Nephron (organoid): ENCODE results near the gene RALGAPA2.
A peak's percentile ranks its signal among the peaks of the same experiment; 100 is the strongest.

ENCODE experiments used
- H3K27ac Mint-ChIP-seq, 3 experiments: 2 replicates each; pipeline ENCODE4 v1.8.0; 2020; ENCODE audit warnings: mixed read lengths in 3 of 3, mild to moderate bottlenecking in 2 of 3, moderate library complexity in 1 of 3
- H3K27me3 Mint-ChIP-seq: 2 replicates; pipeline ENCODE4 v1.8.0; 2021; ENCODE audit warnings: low read depth, mild to moderate bottlenecking, moderate library complexity, mixed read lengths
- H3K36me3 Mint-ChIP-seq: 2 replicates; pipeline ENCODE4 v1.8.0; 2020; ENCODE audit warnings: low read depth, mixed read lengths
- H3K4me1 Mint-ChIP-seq: 2 replicates; pipeline ENCODE4 v1.8.0; 2020; ENCODE audit warnings: mixed read lengths
- H3K4me3 Mint-ChIP-seq, 3 experiments: 2 replicates each; pipeline ENCODE4 v1.8.0; 2020; ENCODE audit warnings: mild to moderate bottlenecking in 3 of 3, mixed read lengths in 3 of 3, moderate library complexity in 2 of 3
- H3K9me3 Mint-ChIP-seq: 2 replicates; pipeline ENCODE4 v1.8.0; 2020; ENCODE audit warnings: mixed read lengths
- TF ChIP-seq, protein P1 (sequence below), 3 experiments: fragments of 200-600 bp; sonication (generic); IDR thresholded peaks; one replicate each; pipeline ENCODE4 v1.5.0; 2021; ENCODE audit warnings: antibody characterized with exemption in 3 of 3; ENCODE audit not compliant: unreplicated experiment in 3 of 3

Gene RALGAPA2

DNA sequence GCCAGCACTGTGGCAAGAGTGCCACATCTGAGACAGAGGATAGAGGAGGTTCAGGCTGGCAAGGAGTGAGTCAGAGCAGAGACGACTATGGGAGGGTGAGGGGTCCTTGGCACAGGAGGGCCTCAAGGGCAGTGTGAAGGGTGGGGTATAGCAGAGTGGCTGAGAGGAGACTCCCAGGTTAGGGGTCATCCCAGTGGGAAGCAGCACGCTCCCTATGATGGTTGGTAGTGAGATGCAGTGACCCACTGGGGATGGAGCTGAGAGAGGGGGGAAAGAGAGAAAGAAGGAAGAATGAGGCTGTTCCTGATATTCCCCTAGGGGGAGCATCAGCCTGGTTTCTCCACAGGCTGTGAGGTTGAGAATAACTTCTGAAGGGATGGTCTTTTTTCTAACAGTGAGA, 247.2 kb downstream of the RALGAPA2 start:
- H3K4me3 Mint-ChIP-seq = no peak overlapping the region
- H3K9me3 Mint-ChIP-seq = no peaks in the 10 kb centered on the region
- H3K27ac Mint-ChIP-seq = peak overlapping the region in 1 of 3 experiments; percentile 27
- H3K4me1 Mint-ChIP-seq = peaks cover 34% of the 10 kb centered on the region
- TF ChIP-seq, protein P1, sequence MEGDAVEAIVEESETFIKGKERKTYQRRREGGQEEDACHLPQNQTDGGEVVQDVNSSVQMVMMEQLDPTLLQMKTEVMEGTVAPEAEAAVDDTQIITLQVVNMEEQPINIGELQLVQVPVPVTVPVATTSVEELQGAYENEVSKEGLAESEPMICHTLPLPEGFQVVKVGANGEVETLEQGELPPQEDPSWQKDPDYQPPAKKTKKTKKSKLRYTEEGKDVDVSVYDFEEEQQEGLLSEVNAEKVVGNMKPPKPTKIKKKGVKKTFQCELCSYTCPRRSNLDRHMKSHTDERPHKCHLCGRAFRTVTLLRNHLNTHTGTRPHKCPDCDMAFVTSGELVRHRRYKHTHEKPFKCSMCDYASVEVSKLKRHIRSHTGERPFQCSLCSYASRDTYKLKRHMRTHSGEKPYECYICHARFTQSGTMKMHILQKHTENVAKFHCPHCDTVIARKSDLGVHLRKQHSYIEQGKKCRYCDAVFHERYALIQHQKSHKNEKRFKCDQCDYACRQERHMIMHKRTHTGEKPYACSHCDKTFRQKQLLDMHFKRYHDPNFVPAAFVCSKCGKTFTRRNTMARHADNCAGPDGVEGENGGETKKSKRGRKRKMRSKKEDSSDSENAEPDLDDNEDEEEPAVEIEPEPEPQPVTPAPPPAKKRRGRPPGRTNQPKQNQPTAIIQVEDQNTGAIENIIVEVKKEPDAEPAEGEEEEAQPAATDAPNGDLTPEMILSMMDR (IDR thresholded peaks at IDR 0.05; ENCODE audit: unreplicated experiment in 3 of 3) = peak in 1 of 3 experiments; percentile 16
- peaks cover 9% of the 10 kb centered on the region for H3K36me3 Mint-ChIP-seq
- H3K27me3 Mint-ChIP-seq = no peaks in the 10 kb centered on the region

DNA sequence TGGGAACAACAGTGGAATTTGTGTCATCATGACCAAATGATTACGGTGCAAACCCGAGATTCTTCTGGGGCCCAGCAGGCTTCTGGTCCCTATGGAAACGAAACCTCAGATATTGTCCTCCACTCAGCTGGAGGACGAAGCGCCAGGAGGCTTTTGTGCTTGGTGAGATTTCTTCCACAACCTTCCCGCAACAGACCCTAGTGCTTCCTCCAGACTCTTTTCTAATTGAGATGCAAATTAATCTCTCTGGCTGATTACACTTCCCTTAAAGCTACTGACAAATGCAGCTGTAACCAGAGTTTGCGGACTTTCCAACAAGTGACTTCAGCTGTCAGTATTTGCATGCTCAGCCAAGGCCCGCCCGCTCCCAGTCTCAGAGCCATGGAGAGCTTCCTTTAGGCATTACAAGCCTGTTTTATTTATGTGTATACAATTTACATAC, 248.5 kb downstream of the RALGAPA2 start:
- Mint-ChIP-seq H3K27me3 (peaks cover 4% of the 10 kb centered on the region), H3K4me1 (peaks cover 34% of the 10 kb centered on the region), H3K27ac (peak overlapping the region in 2 of 3 experiments; percentile 16 to 32), H3K4me3 (no peak overlapping the region), H3K36me3 (peaks cover 6% of the 10 kb centered on the region), H3K9me3 (no peaks in the 10 kb centered on the region)
- TF ChIP-seq, protein P1 (IDR thresholded peaks at IDR 0.05; ENCODE audit: unreplicated experiment in 3 of 3) = no peak

DNA sequence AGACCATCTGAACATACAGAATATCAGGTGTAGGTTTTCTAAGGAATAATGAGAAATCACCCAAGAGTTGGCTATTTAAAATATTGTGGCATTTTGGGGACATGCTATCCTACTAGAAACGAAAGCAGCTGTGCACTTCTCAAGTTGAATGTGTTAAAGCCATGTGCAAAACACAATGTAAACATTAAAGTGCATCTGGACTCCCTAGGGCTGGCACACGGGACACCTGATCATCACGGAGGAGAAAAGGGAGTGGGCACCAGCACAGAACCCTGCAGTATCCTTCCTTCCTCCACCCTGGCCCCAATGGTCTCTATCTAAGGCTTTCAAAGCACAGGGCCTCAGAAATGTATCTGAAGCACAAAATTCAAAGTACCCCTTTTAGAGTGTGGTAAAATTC, 250.3 kb downstream of the RALGAPA2 start:
- no peaks in the 10 kb centered on the region for H3K9me3 Mint-ChIP-seq
- TF ChIP-seq, protein P1 (IDR thresholded peaks at IDR 0.05; ENCODE audit: unreplicated experiment in 3 of 3) = no peak
- H3K27ac Mint-ChIP-seq = no peak overlapping the region
- H3K27me3 Mint-ChIP-seq = peaks cover 4% of the 10 kb centered on the region
- H3K4me1 Mint-ChIP-seq = peaks cover 34% of the 10 kb centered on the region
- H3K36me3 Mint-ChIP-seq = no peaks in the 10 kb centered on the region
- H3K4me3 Mint-ChIP-seq = no peak overlapping the region

DNA sequence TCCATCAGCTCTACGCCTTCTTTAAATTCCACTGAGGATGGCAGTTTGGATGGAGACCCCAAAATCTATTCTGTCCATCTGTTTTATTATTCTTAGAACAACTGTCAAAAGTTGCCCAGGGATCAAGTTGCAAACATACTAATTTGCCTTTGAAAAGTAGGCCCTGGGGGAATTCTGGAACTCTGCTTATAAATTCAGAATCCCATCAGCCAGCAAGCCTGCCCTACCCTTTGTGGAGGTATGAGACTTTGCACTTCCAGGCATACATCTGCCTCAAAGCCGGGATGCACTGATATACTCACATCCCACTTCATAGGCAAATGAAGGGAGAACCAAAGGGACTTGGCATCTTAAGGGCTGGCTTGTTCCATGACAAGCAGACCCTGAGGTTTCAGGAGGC, 250.9 kb downstream of the RALGAPA2 start:
- Mint-ChIP-seq H3K4me1 (peaks cover 29% of the 10 kb centered on the region), H3K36me3 (no peaks in the 10 kb centered on the region), H3K9me3 (no peaks in the 10 kb centered on the region), H3K27me3 (peaks cover 4% of the 10 kb centered on the region), H3K27ac (no peak overlapping the region), H3K4me3 (no peak overlapping the region)
- TF ChIP-seq, protein P1 (IDR thresholded peaks at IDR 0.05; ENCODE audit: unreplicated experiment in 3 of 3) = no peak

DNA sequence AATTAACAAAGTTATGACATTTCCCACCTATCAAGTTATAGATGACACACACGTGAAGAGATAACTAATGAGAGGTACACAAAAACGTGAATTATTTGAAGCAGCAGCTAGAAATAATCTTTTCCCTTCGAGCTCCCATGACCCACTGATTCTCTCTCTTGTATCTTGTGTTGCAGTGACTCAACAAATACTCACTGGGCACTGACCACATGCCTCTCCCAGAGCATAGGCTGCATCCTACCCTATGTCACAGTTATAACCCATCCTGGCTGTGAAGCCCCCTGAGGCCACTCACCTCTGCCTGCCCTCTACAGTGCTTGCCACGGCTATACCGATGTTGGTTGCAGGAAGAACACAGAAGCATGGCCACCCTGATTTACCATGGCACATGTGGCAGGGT, 252.7 kb downstream of the RALGAPA2 start:
- TF ChIP-seq, protein P1 (IDR thresholded peaks at IDR 0.05; ENCODE audit: unreplicated experiment in 3 of 3) = no peak
- no peaks in the 10 kb centered on the region for H3K36me3 Mint-ChIP-seq
- H3K4me3 Mint-ChIP-seq = no peak overlapping the region
- H3K9me3 Mint-ChIP-seq = no peaks in the 10 kb centered on the region
- peaks cover 17% of the 10 kb centered on the region for H3K4me1 Mint-ChIP-seq
- no peak overlapping the region for H3K27ac Mint-ChIP-seq
- peaks cover 4% of the 10 kb centered on the region for H3K27me3 Mint-ChIP-seq

DNA sequence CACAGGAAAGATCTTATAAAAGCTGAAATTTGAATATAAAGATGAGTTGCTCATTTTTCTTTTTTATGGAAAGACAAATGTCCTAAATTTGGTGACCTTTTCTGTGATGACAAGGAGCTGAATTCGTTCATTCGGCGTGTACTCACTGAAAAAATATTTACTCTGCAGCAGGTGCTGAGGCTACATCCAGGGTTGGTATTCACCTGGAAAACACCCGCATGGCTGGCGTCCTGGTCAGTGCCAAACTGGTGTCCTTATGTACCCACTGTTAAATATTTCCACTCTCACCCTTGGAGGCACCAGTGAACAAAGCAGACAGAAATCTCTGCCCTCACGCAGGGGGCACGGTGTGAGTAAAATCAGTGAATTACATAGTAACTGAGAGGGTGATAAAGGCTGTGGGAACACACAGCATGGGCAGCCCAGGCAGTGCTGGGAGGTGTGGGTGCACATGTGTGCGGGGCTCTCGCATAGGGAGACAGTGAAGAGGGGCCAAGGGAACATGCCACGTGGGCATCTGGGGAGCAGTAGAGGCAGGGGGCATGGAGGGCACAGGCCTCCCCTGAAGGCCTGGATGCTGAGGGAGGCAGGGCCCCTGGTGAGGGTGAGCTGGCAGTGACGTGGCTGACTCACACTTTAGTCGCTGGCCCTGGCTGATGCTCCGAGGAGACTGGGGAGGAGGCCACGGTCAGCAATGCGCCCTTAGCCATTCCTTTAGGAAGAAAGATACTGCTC, 254.9 kb downstream of the RALGAPA2 start:
- Mint-ChIP-seq H3K27ac (no peak overlapping the region), H3K27me3 (peaks cover 9% of the 10 kb centered on the region), H3K4me1 (peaks cover 7% of the 10 kb centered on the region), H3K36me3 (no peaks in the 10 kb centered on the region), H3K4me3 (no peak overlapping the region), H3K9me3 (no peaks in the 10 kb centered on the region)
- TF ChIP-seq, protein P1 (IDR thresholded peaks at IDR 0.05; ENCODE audit: unreplicated experiment in 3 of 3) = no peak
